Caki2 (cell line): ENCODE results near the gene TIMM17A. TPM values are rescaled to one million over a fixed set of nuclear protein-coding genes. Genes with fewer than 3 reads are reported as not detected.

ENCODE experiments used
- total RNA-seq: library from RNA; depleted of rRNA; stranded (reverse); fragments of >200 nt; shearing (Covaris generic); gene quantifications from 2 replicates; pipeline ENCODE4 v1.2.3, GENCODE V29; 2014; ENCODE audit warnings: low replicate concordance; rRNA removed

Gene TIMM17A
- total RNA-seq, 1 experiment from 2014 or later: 56.4 TPM

Other genes with a start within 250 kb of the TIMM17A start
- 16.6 and 20.4 TPM in 2 replicates for gene IPO9, start 126.3 kb upstream of the TIMM17A start, total RNA-seq
- 36.4 and 36.9 TPM in 2 replicates for gene SHISA4, start 66.6 kb upstream of the TIMM17A start, total RNA-seq
- gene LMOD1, start 9.0 kb upstream of the TIMM17A start, total RNA-seq: not detected in 2 replicates
- gene RNPEP, start 27.1 kb downstream of the TIMM17A start, total RNA-seq: 139 and 146 TPM in 2 replicates
- 251 and 255 TPM in 2 replicates for gene ELF3, start 55.1 kb downstream of the TIMM17A start, total RNA-seq
- gene GPR37L1, start 167.4 kb downstream of the TIMM17A start, total RNA-seq: not detected in 2 replicates
- 16.9 and 23.9 TPM in 2 replicates for gene ARL8A, start 189.2 kb downstream of the TIMM17A start, total RNA-seq
- not detected in 2 replicates for gene PTPN7, start 205.1 kb downstream of the TIMM17A start, total RNA-seq
- gene LGR6, start 238.3 kb downstream of the TIMM17A start, total RNA-seq: not detected in 2 replicates